Activated CD4-positive, alpha-beta memory T cell treated with anti-CD3 and anti-CD28 coated beads for 36 hours (primary cell): ENCODE data around the gene DNAH2. TPM values are rescaled to one million over a fixed set of nuclear protein-coding genes. Genes with fewer than 3 reads are reported as not detected.
A peak's percentile ranks its signal among the peaks of the same experiment; 100 is the strongest.

Experiments used
- CTCF ChIA-PET: fragments of 350-600 bp; sonication (Branson Sonifier 250); formaldehyde crosslinking; loops from one replicate; lab custom pipeline; 2021; ENCODE audit warnings: antibody characterized with exemption, inconsistent platforms; lab: Charles Lee
- POLR2A ChIA-PET: fragments of 350-600 bp; sonication (Branson Sonifier 250); formaldehyde crosslinking; loops from one replicate; lab custom pipeline; 2021; ENCODE audit warnings: antibody characterized with exemption; lab: Charles Lee
- DNase-seq: peaks from one replicate; pipeline ENCODE4 v3.0.0-alpha.2; 2020
- H3K27ac Mint-ChIP-seq: one replicate; pipeline ENCODE4 v1.8.0; 2021; ENCODE audit warnings: mixed read lengths
- H3K27me3 Mint-ChIP-seq: one replicate; pipeline ENCODE4 v1.8.0; 2021; ENCODE audit warnings: mixed read lengths
- H3K36me3 Mint-ChIP-seq: one replicate; pipeline ENCODE4 v1.8.0; 2021; ENCODE audit warnings: mixed read lengths
- H3K4me1 Mint-ChIP-seq: one replicate; pipeline ENCODE4 v1.8.0; 2021; ENCODE audit warnings: low read depth, mixed read lengths
- H3K4me3 Mint-ChIP-seq: one replicate; pipeline ENCODE4 v1.8.0; 2021; ENCODE audit warnings: mild to moderate bottlenecking, mixed read lengths
- H3K9me3 Mint-ChIP-seq: one replicate; pipeline ENCODE4 v1.8.0; 2021; ENCODE audit warnings: mixed read lengths
- intact Hi-C: fragments of 100-400 bp; cut with micrococcal nuclease; formaldehyde crosslinking; loops from one replicate; pipeline ENCODE4 v1.15.1; 2023
- total RNA-seq, 2 experiments: library from RNA; stranded (reverse); gene quantifications; one replicate each; pipeline ENCODE4 v1.2.3, GENCODE V29; 2021

The DNAH2 gene
- total RNA-seq, 2 experiments from 2014 or later = not detected

DNA sequence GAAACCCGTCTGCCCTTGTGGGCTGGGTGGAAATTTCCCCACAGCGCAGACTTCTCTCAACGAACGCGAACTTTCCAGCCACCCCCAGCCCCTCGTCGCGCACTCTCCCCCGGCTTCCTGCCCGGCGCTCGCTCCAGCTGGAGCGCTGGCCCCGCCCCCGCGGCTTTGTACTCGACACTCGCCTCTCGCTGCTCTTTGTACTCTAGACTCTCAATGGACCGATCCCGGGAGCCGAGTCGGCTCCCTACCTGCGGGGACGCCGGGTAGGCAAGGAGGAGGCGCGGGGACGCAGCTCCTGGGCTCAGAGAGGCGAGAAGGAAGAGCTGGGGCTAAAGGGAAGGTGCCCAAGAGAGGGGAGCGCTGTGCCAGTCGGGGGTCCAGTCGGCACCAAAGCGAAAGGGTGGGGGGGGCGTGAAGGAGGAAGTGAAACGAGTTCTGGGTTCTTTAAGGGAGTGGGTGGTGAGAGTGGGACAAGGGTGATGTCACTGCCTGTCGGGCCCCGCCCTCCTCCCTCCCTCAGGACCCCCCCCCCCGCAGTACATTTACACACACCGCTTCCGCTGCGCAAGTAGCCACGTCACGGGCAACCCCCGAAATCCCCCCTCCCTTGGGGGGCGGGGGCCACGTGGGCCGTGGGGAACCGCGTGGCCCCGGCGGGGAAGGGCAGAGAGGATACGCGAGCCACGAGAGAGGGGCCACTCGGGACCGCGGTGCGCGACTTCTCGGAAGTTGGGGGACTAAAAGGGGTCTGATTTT is 126.2 kb downstream of the DNAH2 start:
- Mint-ChIP-seq H3K27ac (peak overlapping the region; percentile 95), H3K36me3 (peaks cover 17% of the 10 kb centered on the region), H3K4me3 (peak overlapping the region; percentile 85), H3K4me1 (peaks cover 48% of the 10 kb centered on the region), H3K27me3 (no peaks in the 10 kb centered on the region), H3K9me3 (no peaks in the 10 kb centered on the region)
- intact Hi-C loops = loop anchor here (1.0 to 5.0 kb wide), 9 partner anchors 8 to 601 kb away; partner anchors contain the start of genes CTC1, EIF5A, FXR2 and GABARAP
- DNase-seq = peak; percentile 90
- ChIA-PET POLR2A (interaction anchor here (1.1 to 3.0 kb wide), 6 partner anchors 9 to 157 kb away, joined by 3 to 13 read pairs (median 8); partner anchors contain the start of genes CYB5D1, KDM6B, NAA38 and TP53), CTCF (interaction anchor here (2.4 to 5.4 kb wide), 2 partner anchors 9 to 14 kb away, joined by 11 to 70 read pairs; partner anchors contain the start of genes CYB5D1, KDM6B and NAA38)

DNA sequence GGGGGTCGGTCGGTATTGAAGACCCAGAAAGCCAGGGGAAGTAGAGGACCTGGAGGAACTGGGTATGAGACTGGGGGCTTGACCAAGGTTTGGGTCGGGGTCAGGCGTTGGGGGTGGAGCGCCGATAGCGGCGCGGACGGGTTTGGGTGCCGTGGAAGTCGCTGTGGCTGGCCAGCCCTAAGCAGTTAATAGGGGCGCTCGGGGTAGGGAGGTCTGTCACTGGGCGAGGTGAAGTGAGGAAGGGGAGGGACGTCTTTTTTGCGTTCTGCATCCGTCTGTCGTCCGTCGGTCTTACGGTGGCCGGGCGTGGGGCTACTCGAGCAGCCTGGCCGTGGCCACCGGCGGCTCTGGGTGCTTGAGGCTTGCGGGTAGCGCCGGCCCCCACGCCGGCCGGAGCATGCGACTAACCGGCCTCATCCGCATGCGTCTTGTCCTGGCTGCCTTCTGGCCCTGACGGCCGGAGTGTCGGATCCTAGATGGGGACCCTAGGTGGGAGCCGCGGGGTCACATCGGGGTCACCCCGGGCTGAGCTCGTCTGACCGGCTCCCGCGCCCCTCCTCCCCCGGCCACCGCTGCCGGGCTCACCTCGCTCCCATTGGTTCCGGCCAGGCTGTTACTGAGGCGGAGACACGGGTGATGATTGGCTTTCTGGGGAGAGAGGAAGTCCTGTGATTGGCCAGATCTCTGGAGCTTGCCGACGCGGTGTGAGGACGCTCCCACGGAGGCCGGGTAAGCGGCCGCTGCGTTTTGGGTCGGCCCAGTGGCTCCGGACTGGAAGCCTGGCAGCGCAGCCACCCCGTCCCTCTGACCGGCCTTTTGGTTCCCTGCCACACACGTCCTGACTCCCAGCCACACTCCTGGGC is 127.0 kb downstream of the DNAH2 start:
- no peaks in the 10 kb centered on the region for H3K9me3 Mint-ChIP-seq
- peak; percentile 92 for DNase-seq
- ChIA-PET POLR2A (interaction anchor here (0.9 to 3.0 kb wide), 6 partner anchors 7 to 329 kb away, joined by 4 to 24 read pairs (median 10); partner anchors contain the start of genes KDM6B, NAA38 and TP53), CTCF (interaction anchor here (0.6 to 5.4 kb wide), 11 partner anchors 10 to 216 kb away, joined by 3 to 70 read pairs (median 4); partner anchors contain the start of genes KDM6B, NAA38, RNF227 and TP53)
- peaks cover 45% of the 10 kb centered on the region for H3K4me1 Mint-ChIP-seq
- intact Hi-C loops = loop anchor here (1.0 to 5.0 kb wide), 8 partner anchors 9 to 602 kb away; partner anchors contain the start of genes CTC1, EIF5A, GABARAP and HES7
- H3K27me3 Mint-ChIP-seq = no peaks in the 10 kb centered on the region
- peaks cover 21% of the 10 kb centered on the region for H3K36me3 Mint-ChIP-seq
- peak overlapping the region; percentile 85 for H3K4me3 Mint-ChIP-seq
- peak overlapping the region; percentile 95 for H3K27ac Mint-ChIP-seq

DNA sequence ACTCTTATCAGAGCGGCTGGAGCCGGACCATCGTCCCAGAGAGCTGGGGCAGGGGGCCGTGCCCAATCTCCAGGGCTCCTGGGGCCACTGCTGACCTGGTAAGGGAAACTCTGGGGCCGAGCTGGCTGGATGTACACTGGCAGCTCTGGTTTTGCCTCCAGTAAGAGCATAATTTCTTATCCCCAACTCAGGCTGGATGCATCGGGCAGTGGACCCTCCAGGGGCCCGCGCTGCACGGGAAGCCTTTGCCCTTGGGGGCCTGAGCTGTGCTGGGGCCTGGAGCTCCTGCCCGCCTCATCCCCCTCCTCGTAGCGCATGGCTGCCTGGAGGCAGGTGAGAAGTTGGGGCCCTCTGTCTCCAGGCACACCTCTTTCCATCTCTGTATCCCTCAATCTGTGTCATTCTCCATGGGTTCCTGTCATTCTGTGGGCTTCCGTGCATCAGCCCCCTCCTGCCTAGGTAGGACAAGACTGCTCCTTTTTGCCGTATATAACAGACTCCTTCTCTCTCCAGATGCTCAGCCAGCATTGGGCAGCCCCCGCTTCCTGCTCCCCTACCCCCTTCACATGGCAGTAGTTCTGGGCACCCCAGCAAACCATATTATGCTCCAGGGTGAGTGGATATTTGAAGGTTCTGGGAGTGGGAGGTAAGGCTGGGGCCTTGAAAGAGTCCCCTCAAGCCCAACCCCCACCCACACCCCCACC is 128.0 kb downstream of the DNAH2 start:
- peaks cover 28% of the 10 kb centered on the region for H3K36me3 Mint-ChIP-seq
- peak overlapping the region; percentile 85 for H3K4me3 Mint-ChIP-seq
- H3K9me3 Mint-ChIP-seq = no peaks in the 10 kb centered on the region
- peak overlapping the region; percentile 69 for H3K27ac Mint-ChIP-seq
- peaks cover 45% of the 10 kb centered on the region for H3K4me1 Mint-ChIP-seq
- DNase-seq = no peak
- intact Hi-C loops = no loop called here
- H3K27me3 Mint-ChIP-seq = no peaks in the 10 kb centered on the region
- ChIA-PET CTCF (interaction anchor here (0.7 to 5.4 kb wide), 10 partner anchors 10 to 212 kb away, joined by 3 to 70 read pairs (median 4); partner anchors contain the start of genes KDM6B, NAA38, RNF227 and TP53), POLR2A (interaction anchor here (0.9 to 3.0 kb wide), 6 partner anchors 8 to 328 kb away, joined by 4 to 24 read pairs (median 10); partner anchors contain the start of genes KDM6B, NAA38 and TP53)

DNA sequence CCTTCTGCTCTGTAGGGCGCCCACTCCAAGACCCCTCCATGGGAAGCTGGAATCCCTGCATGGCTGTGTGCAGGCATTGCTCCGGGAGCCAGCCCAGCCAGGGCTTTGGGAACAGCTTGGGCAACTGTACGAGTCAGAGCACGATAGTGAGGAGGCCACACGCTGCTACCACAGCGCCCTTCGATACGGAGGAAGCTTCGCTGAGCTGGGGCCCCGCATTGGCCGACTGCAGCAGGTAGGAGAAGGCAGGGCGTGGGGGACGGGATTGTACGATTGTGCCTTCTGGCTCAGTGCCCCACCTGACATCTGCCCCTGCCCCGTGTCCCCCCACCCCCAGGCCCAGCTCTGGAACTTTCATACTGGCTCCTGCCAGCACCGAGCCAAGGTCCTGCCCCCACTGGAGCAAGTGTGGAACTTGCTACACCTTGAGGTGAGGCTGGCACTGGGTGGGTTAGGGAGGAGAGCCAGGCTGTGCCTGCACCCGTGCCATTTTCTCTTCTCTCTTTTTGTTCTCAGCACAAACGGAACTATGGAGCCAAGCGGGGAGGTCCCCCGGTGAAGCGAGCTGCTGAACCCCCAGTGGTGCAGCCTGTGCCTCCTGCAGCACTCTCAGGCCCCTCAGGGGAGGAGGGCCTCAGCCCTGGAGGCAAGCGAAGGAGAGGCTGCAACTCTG is 128.7 kb downstream of the DNAH2 start:
- intact Hi-C loops = no loop called here
- Mint-ChIP-seq H3K36me3 (peaks cover 33% of the 10 kb centered on the region), H3K9me3 (no peaks in the 10 kb centered on the region), H3K4me3 (peak overlapping the region; percentile 85), H3K27ac (peak overlapping the region; percentile 45), H3K4me1 (peaks cover 45% of the 10 kb centered on the region), H3K27me3 (no peaks in the 10 kb centered on the region)
- ChIA-PET POLR2A (interaction anchor here (1.5 to 1.9 kb wide), 2 partner anchors 9 to 10 kb away, joined by 4 to 20 read pairs; partner anchors contain the start of gene NAA38), CTCF (interaction anchor here (1.1 to 5.4 kb wide), 3 partner anchors 11 to 23 kb away, joined by 3 to 70 read pairs (median 5); partner anchors contain the start of genes KDM6B and NAA38)
- DNase-seq = no peak

DNA sequence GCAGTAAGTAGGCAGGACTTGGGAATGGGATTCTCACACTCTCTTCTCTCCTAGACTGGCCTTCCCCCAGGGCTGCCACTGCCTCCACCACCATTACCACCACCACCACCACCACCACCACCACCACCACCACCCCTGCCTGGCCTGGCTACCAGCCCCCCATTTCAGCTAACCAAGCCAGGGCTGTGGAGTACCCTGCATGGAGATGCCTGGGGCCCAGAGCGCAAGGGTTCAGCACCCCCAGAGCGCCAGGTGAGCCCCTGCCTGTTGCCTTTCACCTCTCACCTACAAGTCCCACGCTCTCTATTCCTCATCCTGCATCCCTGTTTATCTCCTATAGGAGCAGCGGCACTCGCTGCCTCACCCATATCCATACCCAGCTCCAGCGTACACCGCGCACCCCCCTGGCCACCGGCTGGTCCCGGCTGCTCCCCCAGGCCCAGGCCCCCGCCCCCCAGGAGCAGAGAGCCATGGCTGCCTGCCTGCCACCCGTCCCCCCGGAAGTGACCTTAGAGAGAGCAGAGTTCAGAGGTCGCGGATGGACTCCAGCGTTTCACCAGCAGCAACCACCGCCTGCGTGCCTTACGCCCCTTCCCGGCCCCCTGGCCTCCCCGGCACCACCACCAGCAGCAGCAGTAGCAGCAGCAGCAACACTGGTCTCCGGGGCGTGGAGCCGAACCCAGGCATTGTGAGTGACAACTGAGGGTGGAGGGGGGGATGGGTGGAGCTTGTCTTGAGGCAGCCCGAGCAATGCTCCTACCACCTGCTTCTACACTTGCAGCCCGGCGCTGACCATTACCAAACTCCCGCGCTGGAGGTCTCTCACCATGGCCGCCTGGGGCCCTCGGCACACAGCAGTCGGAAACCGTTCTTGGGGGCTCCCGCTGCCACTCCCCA is 129.5 kb downstream of the DNAH2 start:
- Mint-ChIP-seq H3K36me3 (peaks cover 41% of the 10 kb centered on the region), H3K27me3 (no peaks in the 10 kb centered on the region), H3K9me3 (no peaks in the 10 kb centered on the region), H3K4me1 (peaks cover 48% of the 10 kb centered on the region), H3K27ac (peak overlapping the region; percentile 67), H3K4me3 (peak overlapping the region; percentile 35)
- ChIA-PET CTCF (interaction anchor here (1.1 to 5.4 kb wide), 2 partner anchors 10 to 12 kb away, joined by 3 to 70 read pairs; partner anchors contain the start of genes KDM6B and NAA38), POLR2A (no interaction called here)
- intact Hi-C loops = no loop called here
- DNase-seq = no peak

DNA sequence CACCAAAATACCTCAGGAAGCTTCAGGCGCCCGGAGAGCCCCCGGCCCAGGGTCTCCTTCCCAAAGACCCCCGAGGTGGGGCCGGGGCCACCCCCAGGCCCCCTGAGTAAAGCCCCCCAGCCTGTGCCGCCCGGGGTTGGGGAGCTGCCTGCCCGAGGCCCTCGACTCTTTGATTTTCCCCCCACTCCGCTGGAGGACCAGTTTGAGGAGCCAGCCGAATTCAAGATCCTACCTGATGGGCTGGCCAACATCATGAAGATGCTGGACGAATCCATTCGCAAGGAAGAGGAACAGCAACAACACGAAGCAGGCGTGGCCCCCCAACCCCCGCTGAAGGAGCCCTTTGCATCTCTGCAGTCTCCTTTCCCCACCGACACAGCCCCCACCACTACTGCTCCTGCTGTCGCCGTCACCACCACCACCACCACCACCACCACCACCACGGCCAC is 130.6 kb downstream of the DNAH2 start:
- no peaks in the 10 kb centered on the region for H3K9me3 Mint-ChIP-seq
- peaks cover 47% of the 10 kb centered on the region for H3K36me3 Mint-ChIP-seq
- no peak for DNase-seq
- ChIA-PET CTCF (no interaction called here), POLR2A (no interaction called here)
- intact Hi-C loops = no loop called here
- H3K4me1 Mint-ChIP-seq = peaks cover 54% of the 10 kb centered on the region
- H3K27me3 Mint-ChIP-seq = no peaks in the 10 kb centered on the region
- no peak overlapping the region for H3K4me3 Mint-ChIP-seq
- H3K27ac Mint-ChIP-seq = no peak overlapping the region

DNA sequence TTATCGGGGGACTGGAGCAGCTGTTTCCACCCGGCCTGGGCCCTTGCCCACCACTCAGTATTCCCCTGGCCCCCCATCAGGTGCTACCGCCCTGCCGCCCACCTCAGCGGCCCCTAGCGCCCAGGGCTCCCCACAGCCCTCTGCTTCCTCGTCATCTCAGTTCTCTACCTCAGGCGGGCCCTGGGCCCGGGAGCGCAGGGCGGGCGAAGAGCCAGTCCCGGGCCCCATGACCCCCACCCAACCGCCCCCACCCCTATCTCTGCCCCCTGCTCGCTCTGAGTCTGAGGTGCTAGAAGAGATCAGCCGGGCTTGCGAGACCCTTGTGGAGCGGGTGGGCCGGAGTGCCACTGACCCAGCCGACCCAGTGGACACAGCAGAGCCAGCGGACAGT is 131.2 kb downstream of the DNAH2 start:
- Mint-ChIP-seq H3K36me3 (peaks cover 47% of the 10 kb centered on the region), H3K27ac (no peak overlapping the region), H3K4me3 (no peak overlapping the region), H3K27me3 (no peaks in the 10 kb centered on the region), H3K4me1 (peaks cover 55% of the 10 kb centered on the region), H3K9me3 (no peaks in the 10 kb centered on the region)
- ChIA-PET CTCF (interaction anchor here (3.2 kb wide), 1 partner anchor 15 kb away, joined by 49 read pairs; the partner anchor contains the start of gene KDM6B), POLR2A (interaction anchor here (1.2 kb wide), 1 partner anchor 8 kb away, joined by 3 read pairs; no protein-coding TSS in a partner anchor)
- intact Hi-C loops = no loop called here
- no peak for DNase-seq

DNA sequence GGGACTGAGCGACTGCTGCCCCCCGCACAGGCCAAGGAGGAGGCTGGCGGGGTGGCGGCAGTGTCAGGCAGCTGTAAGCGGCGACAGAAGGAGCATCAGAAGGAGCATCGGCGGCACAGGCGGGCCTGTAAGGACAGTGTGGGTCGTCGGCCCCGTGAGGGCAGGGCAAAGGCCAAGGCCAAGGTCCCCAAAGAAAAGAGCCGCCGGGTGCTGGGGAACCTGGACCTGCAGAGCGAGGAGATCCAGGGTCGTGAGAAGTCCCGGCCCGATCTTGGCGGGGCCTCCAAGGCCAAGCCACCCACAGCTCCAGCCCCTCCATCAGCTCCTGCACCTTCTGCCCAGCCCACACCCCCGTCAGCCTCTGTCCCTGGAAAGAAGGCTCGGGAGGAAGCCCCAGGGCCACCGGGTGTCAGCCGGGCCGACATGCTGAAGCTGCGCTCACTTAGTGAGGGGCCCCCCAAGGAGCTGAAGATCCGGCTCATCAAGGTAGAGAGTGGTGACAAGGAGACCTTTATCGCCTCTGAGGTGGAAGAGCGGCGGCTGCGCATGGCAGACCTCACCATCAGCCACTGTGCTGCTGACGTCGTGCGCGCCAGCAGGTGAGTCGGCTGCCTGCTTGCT is 131.7 kb downstream of the DNAH2 start:
- CTCF ChIA-PET = interaction anchor here (3.2 kb wide), 1 partner anchor 16 kb away, joined by 49 read pairs; the partner anchor contains the start of gene KDM6B
- intact Hi-C loops = no loop called here
- DNase-seq = no peak
- Mint-ChIP-seq H3K27me3 (no peaks in the 10 kb centered on the region), H3K36me3 (peaks cover 47% of the 10 kb centered on the region), H3K9me3 (no peaks in the 10 kb centered on the region), H3K4me3 (no peak overlapping the region), H3K4me1 (peaks cover 57% of the 10 kb centered on the region), H3K27ac (peak overlapping the region; percentile 63)
- POLR2A ChIA-PET = interaction anchor here (1.2 kb wide), 1 partner anchor 9 kb away, joined by 3 read pairs; no protein-coding TSS in a partner anchor

DNA sequence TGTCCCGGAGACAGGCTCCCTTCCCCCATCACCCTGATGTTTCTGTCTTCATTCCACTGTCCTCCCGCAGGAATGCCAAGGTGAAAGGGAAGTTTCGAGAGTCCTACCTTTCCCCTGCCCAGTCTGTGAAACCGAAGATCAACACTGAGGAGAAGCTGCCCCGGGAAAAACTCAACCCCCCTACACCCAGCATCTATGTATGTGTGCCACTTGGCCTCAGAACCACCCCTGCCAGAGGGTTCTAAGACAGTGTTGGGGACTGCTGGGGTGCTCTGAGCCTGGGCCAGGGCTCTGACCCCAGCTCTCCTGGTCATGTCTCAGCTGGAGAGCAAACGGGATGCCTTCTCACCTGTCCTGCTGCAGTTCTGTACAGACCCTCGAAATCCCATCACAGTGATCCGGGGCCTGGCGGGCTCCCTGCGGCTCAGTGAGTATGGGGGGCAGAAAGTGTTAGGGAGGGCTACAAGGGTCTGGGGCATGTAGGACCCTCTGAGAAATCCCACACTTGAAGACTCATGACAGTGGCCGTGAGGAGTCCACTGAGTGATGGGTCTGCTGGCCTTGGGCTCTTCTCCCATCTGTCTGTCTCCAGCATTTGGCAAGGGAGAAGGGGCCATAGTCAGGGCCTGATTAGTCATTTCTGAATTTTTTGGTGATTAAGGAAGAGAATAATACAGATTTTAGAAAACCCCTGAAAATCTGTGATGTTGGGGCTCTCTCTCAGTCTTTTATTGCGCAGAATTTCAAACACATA is 132.4 kb downstream of the DNAH2 start:
- POLR2A ChIA-PET = interaction anchor here (1.2 to 1.7 kb wide), 3 partner anchors 8 to 15 kb away, joined by 3 to 11 read pairs (median 4); no protein-coding TSS in a partner anchor
- Mint-ChIP-seq H3K9me3 (no peaks in the 10 kb centered on the region), H3K27me3 (no peaks in the 10 kb centered on the region), H3K4me3 (no peak overlapping the region), H3K36me3 (peaks cover 47% of the 10 kb centered on the region), H3K27ac (peak overlapping the region; percentile 63), H3K4me1 (peaks cover 57% of the 10 kb centered on the region)
- intact Hi-C loops = loop anchor here (10.0 kb wide), 1 partner anchor 105 kb away; no protein-coding TSS in a partner anchor
- DNase-seq = no peak
- CTCF ChIA-PET = interaction anchor here (0.9 to 3.2 kb wide), 6 partner anchors 16 to 140 kb away, joined by 3 to 49 read pairs (median 5); partner anchors contain the start of gene KDM6B
